IMR-90 (cell line): ENCODE data around the gene PRAF2. TPM values are rescaled to one million over a fixed set of nuclear protein-coding genes. Genes with fewer than 3 reads are reported as not detected.

Experiments
- ATAC-seq: fragments of 200-7000 bp; cut with Tn5 transposase; 2 replicates; pipeline ENCODE4 v1.9.1; 2020; ENCODE audit warnings: low read depth, mild to moderate bottlenecking, moderate library complexity
- BruUV-seq: library from RNA; stranded (reverse); fragments of 400-500 nt; replicated peaks from 2 replicates; lab custom pipeline; 2021; lab: Mats Ljungman, UMichigan
- CTCF ChIA-PET: fragments of 300-600 bp; formaldehyde crosslinking; extraction: SDS; loops from one replicate; lab custom pipeline; 2021; ENCODE audit warnings: antibody characterized with exemption; lab: Yijun Ruan, JAX
- POLR2A ChIA-PET: fragments of 300-600 bp; sonication (Branson Sonifier 250); formaldehyde crosslinking; loops from one replicate; lab custom pipeline; 2022; ENCODE audit warnings: antibody characterized with exemption; ENCODE audit not compliant: unreplicated experiment; lab: Charles Lee
- DNase-seq: peaks from one replicate; pipeline ENCODE4 v3.0.0; 2013
- H2AFZ ChIP-seq: replicated peaks from 2 replicates; pipeline ENCODE3; 2013; ENCODE audit warnings: low read length, mild to moderate bottlenecking; ENCODE audit not compliant: poor library complexity
- H2AK5ac ChIP-seq: 2 replicates; pipeline ENCODE4 v1.6.1; 2013; ENCODE audit warnings: low read depth, low read length, inconsistent platforms
- H2AK9ac ChIP-seq: replicated peaks from 2 replicates; pipeline ENCODE3; 2013; ENCODE audit warnings: mild to moderate bottlenecking, low read depth, low read length, moderate library complexity; ENCODE audit not compliant: poor library complexity
- H2BK120ac ChIP-seq: 2 replicates; pipeline ENCODE4 v1.6.1; 2013; ENCODE audit warnings: low read depth, low read length, inconsistent platforms
- H2BK15ac ChIP-seq: 3 replicates; pipeline ENCODE4 v1.6.1; 2013; ENCODE audit warnings: low read depth, low read length, inconsistent platforms
- H2BK20ac ChIP-seq: 2 replicates; pipeline ENCODE4 v1.6.1; 2013; ENCODE audit warnings: low read depth, mild to moderate bottlenecking, inconsistent platforms, low read length, moderate library complexity
- H2BK5ac ChIP-seq: 2 replicates; pipeline ENCODE4 v1.6.1; 2013; ENCODE audit warnings: mild to moderate bottlenecking, low read depth, low read length, inconsistent platforms; ENCODE audit not compliant: poor library complexity, severe bottlenecking
- H3K14ac ChIP-seq: replicated peaks from 2 replicates; pipeline ENCODE4 v1.6.1; 2013; ENCODE audit warnings: low read depth, low read length, inconsistent platforms
- H3K18ac ChIP-seq: 2 replicates; pipeline ENCODE4 v1.6.1; 2013; ENCODE audit warnings: low read depth, low read length, control low read depth
- H3K23ac ChIP-seq: 2 replicates; pipeline ENCODE4 v1.6.1; 2013; ENCODE audit warnings: low read depth, low read length, inconsistent platforms
- H3K27ac ChIP-seq: 2 replicates; pipeline ENCODE4 v1.5.1; 2013; ENCODE audit warnings: mild to moderate bottlenecking, control low read depth, low read length; ENCODE audit not compliant: insufficient read depth
- H3K27me3 ChIP-seq: 2 replicates; pipeline ENCODE4 v1.6.1; 2013; ENCODE audit warnings: low read length; ENCODE audit not compliant: control insufficient read depth, insufficient read depth
- H3K36me3 ChIP-seq: 2 replicates; pipeline ENCODE4 v1.6.1; 2013; ENCODE audit warnings: low read length, mixed read lengths; ENCODE audit not compliant: control insufficient read depth, insufficient read depth
- H3K4ac ChIP-seq: 2 replicates; pipeline ENCODE4 v1.6.1; 2013; ENCODE audit warnings: low read depth, low read length, inconsistent platforms
- H3K4me1 ChIP-seq: 2 replicates; pipeline ENCODE4 v1.6.1; 2013; ENCODE audit warnings: low read length, mixed read lengths; ENCODE audit not compliant: control insufficient read depth, insufficient read depth
- H3K4me2 ChIP-seq: 2 replicates; pipeline ENCODE4 v1.6.1; 2013; ENCODE audit warnings: low read depth, mild to moderate bottlenecking, control low read depth, low read length, moderate library complexity
- H3K4me3 ChIP-seq: 2 replicates; pipeline ENCODE4 v1.5.1; 2013; ENCODE audit warnings: low read depth, mild to moderate bottlenecking, control low read depth, low read length, moderate library complexity; ENCODE audit not compliant: insufficient read depth
- H3K56ac ChIP-seq: 2 replicates; pipeline ENCODE4 v1.6.1; 2013; ENCODE audit warnings: low read length, inconsistent platforms; ENCODE audit not compliant: insufficient read depth; ENCODE audit errors: extremely low read depth
- H3K79me1 ChIP-seq, 2 experiments: 2 replicates each; pipeline ENCODE4 v1.6.1; 2013; ENCODE audit warnings: low read length in 2 of 2, inconsistent platforms in 1 of 2, low read depth in 1 of 2
- H3K9ac ChIP-seq: 2 replicates; pipeline ENCODE4 v1.6.1; 2013; ENCODE audit warnings: low read depth, low read length, control low read depth
- H3K9me1 ChIP-seq: 2 replicates; pipeline ENCODE4 v1.6.1; 2013; ENCODE audit warnings: low read length, inconsistent platforms; ENCODE audit not compliant: insufficient read depth
- H3K9me3 ChIP-seq: 2 replicates; pipeline ENCODE4 v1.6.1; 2013; ENCODE audit warnings: low read length; ENCODE audit not compliant: control insufficient read depth, insufficient read depth
- H4K20me1 ChIP-seq: 2 replicates; pipeline ENCODE4 v1.6.1; 2013; ENCODE audit warnings: low read length, inconsistent platforms; ENCODE audit not compliant: insufficient read depth
- H4K5ac ChIP-seq: 2 replicates; pipeline ENCODE4 v1.6.1; 2013; ENCODE audit warnings: mild to moderate bottlenecking, low read depth, low read length, control low read depth
- H4K8ac ChIP-seq, 2 experiments: 2 replicates each; pipeline ENCODE4 v1.6.1; 2013; ENCODE audit warnings: low read depth in 2 of 2, low read length in 2 of 2, control low read depth in 1 of 2, inconsistent platforms in 1 of 2
- H4K91ac ChIP-seq: 2 replicates; pipeline ENCODE4 v1.6.1; 2013; ENCODE audit warnings: low read depth, low read length, inconsistent platforms; ENCODE audit not compliant: insufficient read depth
- BHLHE40 ChIP-seq: fragments of 150-350 bp; IDR thresholded peaks from 2 replicates; pipeline ENCODE4 v1.6.1; 2016; ENCODE audit warnings: mild to moderate bottlenecking, low read depth, low read length
- CEBPB ChIP-seq: IDR thresholded peaks from 2 replicates; pipeline ENCODE4 v1.6.1; 2012; ENCODE audit warnings: low read depth, low read length, improper control_type of control experiment
- CHD1 ChIP-seq: IDR thresholded peaks from 2 replicates; pipeline ENCODE4 v1.6.1; 2012; ENCODE audit warnings: low read depth, low read length, improper control_type of control experiment
- CTCF ChIP-seq: conservative IDR thresholded peaks from 2 replicates; pipeline ENCODE4 v1.5.1; 2012; ENCODE audit warnings: mild to moderate bottlenecking, low read depth, low read length, improper control_type of control experiment
- ELK1 ChIP-seq: fragments of 150-350 bp; IDR thresholded peaks from 2 replicates; pipeline ENCODE4 v1.6.1; 2016; ENCODE audit warnings: low read depth, mild to moderate bottlenecking, low read length, moderate library complexity, borderline replicate concordance
- MXI1 ChIP-seq: IDR thresholded peaks from 2 replicates; pipeline ENCODE4 v1.6.1; 2012; ENCODE audit warnings: low read depth, mild to moderate bottlenecking, low read length, moderate library complexity, borderline replicate concordance
- RCOR1 ChIP-seq: IDR thresholded peaks from 2 replicates; pipeline ENCODE4 v1.6.1; 2012; ENCODE audit warnings: mild to moderate bottlenecking, low read length, improper control_type of control experiment; ENCODE audit not compliant: insufficient replicate concordance
- RFX5 ChIP-seq: IDR thresholded peaks from 2 replicates; pipeline ENCODE4 v1.8.0; 2012; ENCODE audit warnings: low read depth, mild to moderate bottlenecking, low read length, moderate library complexity
- WGBS, 2 experiments: methylation state at CpG; one replicate each; pipeline versions ENCODE4 v1.1.5 to v1.1.7; 2013; ENCODE audit warnings: missing lambda C conversion rate in 2 of 2; ENCODE audit not compliant: insufficient read length in 1 of 2; ENCODE audit errors: extremely low coverage in 2 of 2; 5-methylcytosine and 5-hydroxymethylcytosine counted together
- dilution Hi-C: fragments of 300-500 bp; cut with HindIII; formaldehyde crosslinking; loops from one replicate; pipeline ENCODE4 v1.14.3; 2018; ENCODE audit warnings: low sequenced_read_pairs; ENCODE audit not compliant: unreplicated experiment
- in situ Hi-C: fragments of 300-500 bp; cut with MboI; formaldehyde crosslinking; loops from 3 replicates; pipeline ENCODE4 v1.14.3; 2019; ENCODE audit warnings: low sequenced_read_pairs, inconsistent platforms, mixed read lengths
- intact Hi-C: fragments of 100-400 bp; cut with micrococcal nuclease; formaldehyde crosslinking; loops from 2 replicates; pipeline ENCODE4 v1.10.0; 2022
- polyA plus RNA-seq, 3 experiments: library from polyadenylated mRNA; depleted of rRNA; stranded (reverse); fragments of >200 nt; gene quantifications; 2 replicates each; pipeline ENCODE4 v1.2.3, GENCODE V29; 2012; ENCODE audit warnings: low replicate concordance in 1 of 3
- total RNA-seq: library from RNA; depleted of rRNA; stranded (reverse); fragments of >200 nt; gene quantifications from 2 replicates; pipeline ENCODE4 v1.2.3, GENCODE V29; 2012

Gene PRAF2
- total and polyA plus RNA-seq, 2 of the 4 experiments (the other 2 are of a cell fraction) = 3.8 to 65.5 TPM

- Histone ChIP-seq H3K4me3 (peak overlapping the region; percentile 90; the same call in 1 of the 2 replicates), H2BK120ac (no peak overlapping the region), H3K79me1 (peaks cover 3 to 12% of the 10 kb centered on the region in 2 experiments; a peak in 1 of 4 replicates), H3K23ac (no peak overlapping the region), H3K14ac (no peak overlapping the region), H2BK15ac (no peak overlapping the region), H3K9me3 (no peaks in the 10 kb centered on the region), H3K18ac (no peak overlapping the region), H2AK9ac (no peak overlapping the region), H2BK5ac (no peak overlapping the region), H4K20me1 (no peaks in the 10 kb centered on the region), H3K36me3 (peaks cover 7% of the 10 kb centered on the region), H2AFZ (no peak overlapping the region), H3K27me3 (no peaks in the 10 kb centered on the region), H4K5ac (no peak overlapping the region), H2BK20ac (no peak overlapping the region), H2AK5ac (no peak overlapping the region), H4K91ac (no peak overlapping the region), H3K4me1 (no peaks in the 10 kb centered on the region), H3K4ac (no peak overlapping the region), H3K9me1 (no peaks in the 10 kb centered on the region), H3K56ac (no peak overlapping the region), H4K8ac (no peak overlapping the region), H3K4me2 (peak overlapping the region; percentile 89), H3K9ac (peak overlapping the region; percentile 83; the same call in 1 of the 2 replicates), H3K27ac (no peak overlapping the region)
- no TSS peak for BruUV-seq
- CTCF ChIA-PET = no interaction called here
- WGBS, 2 experiments = no CpG with 5 or more reads among the region's 5 CpGs
- ATAC-seq (no peak), DNase-seq (no peak)
- dilution Hi-C loops (no loop called here), in situ Hi-C loops (no loop called here), intact Hi-C loops (no loop called here)
- TF ChIP-seq CTCF (no peak), BHLHE40 (no peak), MXI1 (no peak), CEBPB (no peak), ELK1 (no peak), RFX5 (no peak), RCOR1 (no peak), CHD1 (no peak)
- POLR2A ChIA-PET = interaction anchor here (0.5 kb wide), 1 partner anchor 164 kb away, joined by 3 read pairs; no protein-coding TSS in a partner anchor
Observed at GRCh38 chrX:49122499-49122898, 48.7 kb upstream of the PRAF2 start.
